Measurements from ENCODE around the gene IGF1.
"Not testable (repeated sequence)": the region's sequence is repeated elsewhere in the genome, so short reads cannot be mapped to it uniquely, and the experiment has no call there.

IGF1 gene

GRCh38 chr12:102454808-102455760 is 25.3 kb downstream of the IGF1 start:
- DNase-seq = no peak

GRCh38 chr12:102454330-102454729 is 26.0 kb downstream of the IGF1 start:
- DNase-seq = no peak

GRCh38 chr12:102452605-102453004 is 27.8 kb downstream of the IGF1 start:
- no peak for DNase-seq

- DNase-seq = not testable (repeated sequence)
Measured at GRCh38 chr12:102449018-102449417, 31.3 kb downstream of the IGF1 start.

GRCh38 chr12:102447426-102447825 is 32.9 kb downstream of the IGF1 start:
- not testable (repeated sequence) for DNase-seq

- DNase-seq = no peak
Measured at GRCh38 chr12:102444707-102445106, 35.7 kb downstream of the IGF1 start.

GRCh38 chr12:102444093-102444492 is 36.3 kb downstream of the IGF1 start:
- DNase-seq = no peak

- no peak for DNase-seq
Measured at GRCh38 chr12:102441077-102441596, 39.2 kb downstream of the IGF1 start.

- DNase-seq = no peak
Measured at GRCh38 chr12:102439426-102440405, 40.6 kb downstream of the IGF1 start.

- no peak for DNase-seq
Measured at GRCh38 chr12:102438827-102439210, 41.5 kb downstream of the IGF1 start.

GRCh38 chr12:102438047-102438826 is 42.1 kb downstream of the IGF1 start:
- no peak for DNase-seq

GRCh38 chr12:102437511-102437910 is 42.9 kb downstream of the IGF1 start:
- DNase-seq = no peak

- no peak for DNase-seq
Measured at GRCh38 chr12:102436867-102437266, 43.5 kb downstream of the IGF1 start.

GRCh38 chr12:102435827-102436436 is 44.4 kb downstream of the IGF1 start:
- no peak for DNase-seq

GRCh38 chr12:102433304-102433703 is 47.1 kb downstream of the IGF1 start:
- DNase-seq = no peak

GRCh38 chr12:102430661-102431060 is 49.7 kb downstream of the IGF1 start:
- no peak for DNase-seq

GRCh38 chr12:102429211-102430154 is 50.9 kb downstream of the IGF1 start:
- no peak for DNase-seq

- no peak for DNase-seq
Measured at GRCh38 chr12:102427543-102427941, 52.8 kb downstream of the IGF1 start.

GRCh38 chr12:102426599-102427542 is 53.5 kb downstream of the IGF1 start:
- no peak for DNase-seq

Measured in HCEC 1CT (cell line).